Upper lobe of left lung (tissue), 4 donors: ENCODE results near the gene SWAP70.

Experiments
- POLR2A ChIP-seq, 4 donors: fragments of 450-650 bp; IDR thresholded peaks; one replicate each; pipeline ENCODE4 v1.5.1; 2016 to 2017; ENCODE audit warnings: antibody characterized with exemption in 4 of 4, mild to moderate bottlenecking in 2 of 4
- POLR2AphosphoS5 ChIP-seq, 2 donors: sonication (generic); formaldehyde crosslinking; IDR thresholded peaks; one replicate each; pipeline ENCODE4 v1.5.1; 2017; ENCODE audit warnings: antibody characterized with exemption in 2 of 2
- TF ChIP-seq, protein P1 (sequence below), 6 experiments: fragments of 450-650 bp in 4 of 6; fragments of 200-600 bp in 2 of 6; sonication (generic) in 2 of 6; IDR thresholded peaks; one replicate each; pipeline ENCODE4 v1.5.1; 2016 to 2019; ENCODE audit warnings: antibody characterized with exemption in 6 of 6

DNA sequence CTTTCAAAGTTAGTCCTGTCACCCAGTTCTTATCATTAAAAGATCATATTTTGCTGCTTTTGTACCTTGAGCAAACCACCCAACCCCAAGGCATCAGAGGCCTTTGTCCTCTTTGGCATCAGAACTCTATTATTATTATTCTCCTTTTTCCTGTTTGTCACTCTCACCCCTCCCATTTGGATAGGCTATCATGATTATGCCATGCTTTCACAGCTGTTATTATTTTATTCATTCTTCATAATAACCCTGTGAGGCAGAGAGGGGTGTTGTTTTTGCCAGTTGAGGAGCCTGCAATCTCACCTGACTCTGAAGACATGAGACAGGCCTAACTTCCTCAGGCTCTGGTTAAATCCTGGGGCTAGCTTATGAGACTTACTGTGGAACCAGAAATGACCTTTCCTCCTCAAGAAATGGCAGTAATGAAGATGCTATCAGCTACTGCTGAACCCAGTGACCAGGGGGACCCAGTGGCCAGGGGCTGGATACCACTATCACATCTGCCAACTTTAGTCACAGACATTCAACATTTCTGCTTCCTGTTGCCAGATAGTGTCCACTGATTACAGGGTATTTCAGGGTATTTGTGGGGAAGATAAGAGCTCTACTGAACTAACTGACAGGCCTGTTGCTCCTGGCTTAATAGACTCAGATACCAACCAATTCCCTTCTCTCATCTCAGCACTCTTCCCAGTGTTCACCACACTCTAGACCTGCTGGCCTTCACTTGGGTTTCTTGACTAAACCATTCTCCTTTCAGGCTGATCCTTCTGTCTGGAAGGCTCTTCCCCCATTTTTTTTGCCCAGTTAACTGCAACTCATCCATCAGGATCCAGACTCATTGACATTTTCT is 11.8 kb upstream of the SWAP70 start:
- no peak for TF ChIP-seq POLR2AphosphoS5 (IDR thresholded peaks at IDR 0.05)
- TF ChIP-seq, protein P1, sequence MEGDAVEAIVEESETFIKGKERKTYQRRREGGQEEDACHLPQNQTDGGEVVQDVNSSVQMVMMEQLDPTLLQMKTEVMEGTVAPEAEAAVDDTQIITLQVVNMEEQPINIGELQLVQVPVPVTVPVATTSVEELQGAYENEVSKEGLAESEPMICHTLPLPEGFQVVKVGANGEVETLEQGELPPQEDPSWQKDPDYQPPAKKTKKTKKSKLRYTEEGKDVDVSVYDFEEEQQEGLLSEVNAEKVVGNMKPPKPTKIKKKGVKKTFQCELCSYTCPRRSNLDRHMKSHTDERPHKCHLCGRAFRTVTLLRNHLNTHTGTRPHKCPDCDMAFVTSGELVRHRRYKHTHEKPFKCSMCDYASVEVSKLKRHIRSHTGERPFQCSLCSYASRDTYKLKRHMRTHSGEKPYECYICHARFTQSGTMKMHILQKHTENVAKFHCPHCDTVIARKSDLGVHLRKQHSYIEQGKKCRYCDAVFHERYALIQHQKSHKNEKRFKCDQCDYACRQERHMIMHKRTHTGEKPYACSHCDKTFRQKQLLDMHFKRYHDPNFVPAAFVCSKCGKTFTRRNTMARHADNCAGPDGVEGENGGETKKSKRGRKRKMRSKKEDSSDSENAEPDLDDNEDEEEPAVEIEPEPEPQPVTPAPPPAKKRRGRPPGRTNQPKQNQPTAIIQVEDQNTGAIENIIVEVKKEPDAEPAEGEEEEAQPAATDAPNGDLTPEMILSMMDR (IDR thresholded peaks at IDR 0.05), result no peak
- no peak for TF ChIP-seq POLR2A (IDR thresholded peaks at IDR 0.05)
